HG03575 (cell line): Measurements from ENCODE around the gene STIMATE.

Experiments
- ATAC-seq: cut with Tn5 transposase; IDR thresholded peaks from one replicate; pipeline ENCODE4 v1.9.1; 2021; ENCODE audit not compliant: unreplicated experiment, insufficient number of reproducible peaks, low FRiP score; ENCODE audit errors: extremely low read depth

The STIMATE gene

DNA sequence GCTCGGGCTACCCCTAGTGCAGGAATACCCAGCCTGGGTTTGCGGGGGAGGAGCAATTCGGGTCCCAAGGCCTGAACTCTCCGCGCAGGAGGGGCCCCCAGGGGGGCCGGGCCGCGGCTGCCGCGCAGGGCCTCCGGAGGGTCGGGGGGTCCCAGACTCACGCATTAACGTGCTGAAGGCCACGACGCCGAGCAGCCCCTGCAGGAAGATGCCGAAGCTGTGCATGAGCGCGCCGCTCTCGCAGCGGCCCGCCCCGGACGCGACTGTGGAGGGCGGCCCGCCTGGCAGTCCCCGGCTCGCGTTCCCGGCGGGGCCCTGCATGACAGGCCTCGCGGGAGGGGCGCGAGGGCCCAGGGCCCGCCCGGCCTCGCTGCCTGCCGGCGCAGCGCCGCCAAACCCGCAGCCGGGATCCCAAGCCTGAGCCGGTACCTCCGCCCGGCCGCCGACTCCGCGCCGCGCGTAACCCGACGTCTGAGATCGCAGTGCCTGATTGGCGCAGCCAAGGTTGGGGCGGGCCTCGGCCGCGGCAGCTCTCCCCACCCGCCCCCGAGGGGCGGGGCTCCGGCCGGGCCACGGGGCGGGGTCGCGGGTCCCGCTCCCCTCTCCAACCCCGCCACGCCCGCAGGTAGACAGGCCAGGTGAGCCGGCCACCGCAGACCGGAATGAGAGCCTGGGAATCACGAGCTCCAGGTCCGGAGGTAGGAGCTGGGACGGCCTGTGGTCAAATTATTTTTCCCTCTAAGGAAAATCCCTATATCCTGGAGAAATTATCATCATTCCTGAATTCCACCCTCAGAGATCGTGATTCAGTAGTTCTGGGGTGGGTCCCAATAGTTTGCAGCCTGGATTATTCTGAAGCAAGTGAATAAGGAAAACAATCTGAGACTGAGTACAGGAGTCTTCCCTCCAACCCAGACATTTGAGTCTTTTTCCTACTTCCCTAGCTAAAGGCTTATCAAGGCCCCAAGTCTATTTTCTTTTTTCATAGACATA is at the start of gene STIMATE:
Gene STIMATE (minus strand): TSS at position 419 of the 993 bp plus-strand sequence. CDS start 98 bp downstream, at position 321.
- no peak for ATAC-seq

DNA sequence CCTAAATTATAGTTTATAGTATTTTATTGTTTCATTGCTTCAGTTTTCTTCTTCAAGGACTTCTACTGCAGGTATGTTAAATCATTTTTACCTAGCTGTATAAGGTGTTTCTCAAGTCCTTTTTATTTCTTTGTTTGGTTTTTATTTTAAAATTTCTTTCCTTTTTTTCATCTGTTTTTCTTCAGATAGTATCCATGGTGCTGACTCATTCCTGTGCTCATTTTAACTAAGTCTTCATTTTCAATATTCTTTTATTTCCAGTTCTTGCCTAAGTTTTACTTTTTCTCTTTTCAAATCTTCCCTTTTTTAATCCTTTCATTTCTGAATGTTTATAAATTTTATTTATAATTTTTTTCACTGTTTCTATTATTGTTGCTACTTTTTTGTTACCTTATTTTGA is 42.3 kb upstream of the STIMATE start:
- ATAC-seq, result no peak

DNA sequence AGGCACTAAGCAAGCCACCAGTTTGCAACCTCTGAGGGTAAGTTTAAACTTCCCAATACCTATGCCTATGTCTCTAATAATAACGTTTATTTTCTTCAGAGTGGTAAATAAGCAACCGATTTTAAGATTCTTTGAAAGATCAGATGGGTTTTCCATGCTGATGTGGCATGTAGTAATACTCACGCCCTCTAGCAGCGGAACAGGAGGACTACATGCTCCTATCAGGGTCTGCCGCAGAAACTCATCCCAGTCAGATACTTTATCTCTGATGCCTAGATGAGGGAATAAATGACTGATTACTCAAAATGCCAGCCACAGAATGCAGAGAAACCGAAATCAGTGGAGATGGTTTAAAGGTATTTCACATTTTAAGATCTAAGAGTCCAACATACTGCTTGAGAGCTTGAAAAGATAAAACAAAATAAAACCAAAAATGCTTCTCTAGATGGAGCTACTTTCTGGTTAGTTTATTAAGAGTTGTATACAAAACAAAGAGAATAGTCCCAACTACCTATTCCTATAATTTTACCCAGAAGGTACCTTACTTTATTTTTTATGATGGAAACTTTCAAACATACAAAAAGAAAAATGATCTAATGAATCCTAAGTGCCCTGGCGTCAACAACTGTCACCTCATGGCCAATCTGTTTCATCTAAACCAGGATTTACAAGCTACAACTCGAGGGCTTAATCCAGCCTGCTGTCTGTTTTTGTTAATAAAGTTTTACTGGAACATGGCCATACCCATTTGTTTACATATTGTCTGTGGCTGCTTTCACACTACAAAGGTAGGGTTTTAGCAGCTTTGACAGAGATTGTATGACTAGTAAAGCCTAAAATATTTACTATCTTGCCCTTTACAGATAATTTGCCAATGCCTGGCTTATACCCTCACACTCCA is 37.5 kb upstream of the STIMATE start:
- no peak for ATAC-seq

DNA sequence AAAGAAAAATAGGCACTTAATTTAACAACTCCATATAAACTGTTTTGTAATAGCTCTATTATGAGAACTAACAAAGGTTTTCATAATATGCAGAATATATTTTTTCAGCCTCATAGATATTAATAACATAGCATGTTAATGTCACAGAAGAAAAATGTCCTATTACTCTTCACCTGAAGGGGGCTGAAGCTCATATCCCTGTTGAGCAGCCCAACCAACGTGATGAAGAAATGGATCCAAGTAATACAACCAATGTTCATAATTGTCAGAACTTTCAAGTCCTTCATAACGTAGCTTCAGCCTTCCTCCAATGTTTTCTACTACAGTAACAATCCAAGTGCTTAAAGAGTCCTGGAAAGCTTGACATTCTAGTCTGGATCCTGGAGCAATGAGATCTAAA is 34.5 kb upstream of the STIMATE start:
- no peak for ATAC-seq

DNA sequence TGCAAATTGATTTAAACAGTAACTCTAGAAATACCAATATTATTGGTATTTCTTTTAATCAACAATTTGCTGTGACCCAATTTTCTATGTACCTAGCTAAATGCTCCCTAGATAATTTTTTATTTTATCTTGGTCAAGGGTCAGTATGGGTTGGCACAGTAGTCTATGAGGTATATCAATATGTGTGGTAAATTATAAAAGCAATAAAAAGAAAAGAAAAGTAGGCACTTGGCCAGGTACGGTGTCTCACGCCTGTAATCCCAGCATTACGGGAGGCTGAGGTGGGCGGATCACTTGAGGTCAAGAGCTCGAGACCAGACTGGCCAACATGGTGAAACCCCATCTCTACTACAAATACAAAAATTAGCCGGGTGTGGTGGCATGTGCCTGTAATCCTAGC is 34.0 kb upstream of the STIMATE start:
- ATAC-seq, result no peak

DNA sequence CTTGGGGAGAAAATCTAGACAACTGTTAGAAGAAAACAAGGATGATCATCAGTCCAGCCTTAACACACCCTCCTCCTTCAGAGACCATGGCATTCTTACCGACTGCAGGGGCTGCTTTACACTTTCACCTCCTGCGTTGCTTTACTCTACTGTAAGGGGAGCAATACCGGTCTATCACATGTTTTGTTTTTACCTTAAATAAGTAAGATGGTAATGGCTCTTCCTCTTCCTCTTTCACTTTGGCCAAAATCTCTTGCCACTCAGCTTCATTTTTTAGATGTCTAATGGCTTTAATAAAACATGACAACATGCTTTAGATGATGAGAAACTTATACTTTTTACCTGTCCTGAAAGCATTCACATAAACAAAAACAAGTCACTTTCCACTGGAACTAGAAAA is 33.4 kb upstream of the STIMATE start:
- ATAC-seq, result no peak

DNA sequence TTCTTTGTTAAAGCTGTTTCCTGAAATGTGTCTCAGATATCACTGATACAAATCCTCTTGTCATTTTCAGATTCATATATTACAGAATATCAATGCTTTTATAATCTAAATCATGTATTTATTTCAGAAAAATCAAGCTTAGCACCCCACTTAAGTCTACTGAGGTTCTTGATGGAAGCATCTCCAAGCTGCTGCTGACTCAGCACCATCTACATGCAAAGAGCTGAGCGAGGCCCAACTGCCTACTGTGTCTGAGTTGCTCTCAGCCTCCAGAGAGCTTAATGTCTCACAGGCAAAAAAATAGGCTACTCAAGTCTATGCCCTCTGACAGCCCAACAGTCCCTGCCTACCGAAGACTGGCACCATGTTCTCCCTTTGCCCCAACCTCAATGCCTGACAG is 29.2 kb upstream of the STIMATE start:
- no peak for ATAC-seq

DNA sequence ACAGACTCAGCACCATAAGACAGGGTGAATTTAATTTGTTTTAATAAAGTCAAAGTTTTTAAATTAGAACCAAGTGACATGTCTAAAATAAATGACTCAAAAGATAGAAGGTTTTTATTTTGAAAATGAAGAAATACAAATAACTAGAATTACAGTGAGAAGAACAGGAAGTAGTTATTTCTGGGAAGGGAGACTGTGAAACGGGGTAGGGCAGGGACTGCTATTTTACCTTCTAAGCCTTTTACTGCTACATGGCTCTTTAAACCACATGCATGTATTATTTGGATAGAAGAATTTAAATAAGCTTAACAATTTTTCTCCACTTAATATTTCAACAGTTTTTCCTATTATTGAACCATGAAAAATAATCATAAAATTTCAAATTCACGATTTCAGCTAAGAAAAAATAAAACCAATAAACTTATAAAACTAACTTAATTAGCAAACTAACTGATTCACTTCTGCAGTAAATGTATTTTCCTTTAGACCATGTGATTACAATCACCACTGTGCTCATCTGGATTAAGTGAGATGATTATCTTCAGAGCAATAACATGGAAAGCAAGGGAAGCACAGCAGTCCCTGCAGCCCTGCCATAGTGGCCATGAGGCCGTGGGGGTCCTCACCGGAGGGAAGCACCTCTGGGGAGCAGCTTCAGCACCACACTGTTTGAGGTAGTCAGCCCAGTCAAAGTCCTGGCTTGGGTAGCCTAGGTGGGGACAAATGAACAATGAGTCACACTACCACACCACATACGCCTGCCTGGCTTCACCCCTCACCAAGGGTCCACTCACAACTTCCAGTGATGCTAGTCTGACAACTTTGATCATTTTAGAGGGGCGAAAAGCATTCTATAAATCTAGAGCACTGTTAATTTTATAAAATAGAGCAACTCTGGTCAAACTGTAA is 28.3 kb upstream of the STIMATE start:
- no peak for ATAC-seq

DNA sequence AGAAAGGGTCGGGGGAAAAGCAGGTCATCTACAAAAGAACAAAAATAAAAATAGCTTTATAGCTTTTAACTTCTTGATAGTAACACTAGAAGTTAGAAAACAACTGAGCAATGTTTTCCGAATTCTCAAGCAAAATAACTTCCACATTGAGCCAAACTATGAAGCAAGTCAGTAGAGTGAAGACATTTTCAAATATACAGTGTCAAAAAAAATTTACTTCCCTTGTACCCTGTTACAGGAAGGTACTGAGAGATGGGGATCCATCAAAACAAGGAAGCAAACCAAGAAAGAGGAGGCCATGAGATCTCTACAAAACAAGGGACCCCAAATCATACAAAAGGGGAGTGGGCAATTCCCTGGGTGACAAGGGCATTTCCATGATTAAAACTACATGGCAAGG is 26.6 kb upstream of the STIMATE start:
- no peak for ATAC-seq

DNA sequence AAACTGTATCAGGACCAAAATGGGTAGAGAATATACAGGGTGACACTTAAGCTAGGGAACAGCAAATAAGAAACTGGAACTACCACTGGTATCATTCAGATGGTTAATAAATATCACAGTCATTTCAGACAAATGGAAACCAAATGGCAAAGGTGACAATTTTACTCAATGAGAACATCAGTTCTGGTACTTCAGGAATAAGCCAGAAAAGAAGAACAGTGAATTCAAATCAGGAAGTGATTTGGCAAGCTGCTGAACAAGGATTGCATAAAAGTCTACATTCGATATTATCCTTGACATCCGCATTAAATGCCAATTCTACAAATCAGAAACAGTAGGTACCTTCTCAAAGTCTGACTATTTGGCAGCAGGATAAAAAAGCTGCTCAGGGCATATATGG is 23.5 kb upstream of the STIMATE start:
- no peak for ATAC-seq

DNA sequence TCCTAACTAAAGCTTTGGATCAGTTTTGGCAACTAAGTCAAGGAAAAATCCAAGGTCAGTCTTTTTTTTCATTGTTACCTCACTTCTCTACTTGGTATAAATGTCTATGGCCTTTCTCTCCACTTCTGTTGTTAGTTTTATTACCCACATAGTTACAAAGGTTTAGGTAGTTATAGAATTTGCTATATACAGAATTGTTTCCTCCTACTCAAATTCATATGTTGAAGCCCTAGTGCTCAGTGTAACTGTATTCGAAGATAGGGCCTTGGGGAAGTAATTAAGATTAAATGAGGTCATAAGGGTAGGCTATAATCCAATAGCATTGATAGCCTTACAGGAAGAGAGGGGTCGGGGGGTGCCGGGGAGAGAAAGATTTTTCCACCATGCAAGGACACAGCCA is 19.7 kb upstream of the STIMATE start:
- no peak for ATAC-seq

DNA sequence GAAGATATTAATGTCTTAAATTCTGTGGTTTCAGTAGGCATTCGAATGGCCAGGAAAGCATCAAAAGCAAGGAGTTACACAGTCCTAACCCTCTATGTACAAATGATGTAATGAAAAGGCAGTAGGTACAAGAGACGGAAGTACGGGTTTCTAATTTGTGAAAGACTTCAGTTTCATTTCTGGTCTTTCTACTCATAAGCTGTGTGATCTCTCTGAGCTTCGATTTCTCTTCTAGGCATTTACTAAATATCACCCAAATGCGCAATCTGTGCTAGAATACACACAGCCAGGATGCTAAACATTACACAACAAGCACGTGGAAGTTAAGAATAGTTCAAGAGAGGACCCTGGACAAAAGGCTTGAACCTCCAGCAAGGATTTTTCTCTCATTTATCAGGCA is 17.9 kb upstream of the STIMATE start:
- no peak for ATAC-seq

DNA sequence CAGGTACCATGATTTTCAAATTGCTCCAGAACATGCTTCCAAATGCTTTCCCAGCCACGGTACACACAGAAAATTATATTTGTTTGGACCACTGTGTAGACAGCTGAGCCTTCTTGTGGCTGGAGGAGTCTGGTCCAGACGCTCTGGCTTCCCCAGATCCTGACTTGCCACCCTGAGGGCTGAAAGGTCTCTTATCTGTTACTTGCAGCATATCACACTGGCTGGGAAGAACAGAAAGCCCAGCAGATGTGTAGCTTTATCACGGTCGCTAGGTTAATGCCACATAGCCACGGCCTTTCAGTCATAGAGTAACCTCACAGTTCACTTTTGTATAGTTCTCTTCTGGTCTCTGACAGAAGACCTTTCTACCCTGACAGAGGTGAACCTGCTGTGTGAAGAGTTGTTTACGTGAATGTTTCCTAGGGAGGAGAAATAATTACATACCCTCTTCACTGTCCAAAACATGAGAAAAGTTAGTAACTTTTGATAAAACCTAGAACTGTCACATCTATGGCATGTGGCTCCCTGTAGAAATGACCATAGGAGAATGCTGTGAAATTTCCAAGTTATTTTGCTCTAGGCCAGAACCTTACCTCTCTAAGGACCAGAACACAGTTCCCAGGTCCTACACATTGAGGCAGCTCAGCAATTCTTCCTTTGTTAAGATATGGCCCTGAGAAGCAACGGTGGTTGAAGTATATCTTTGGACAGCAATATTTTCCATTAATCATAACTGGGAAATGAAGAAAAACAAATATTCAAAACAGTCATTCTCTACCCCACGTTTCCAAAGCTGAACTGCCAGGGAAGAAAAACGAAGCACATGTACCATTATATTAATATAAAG is 15.8 kb upstream of the STIMATE start:
- no peak for ATAC-seq

DNA sequence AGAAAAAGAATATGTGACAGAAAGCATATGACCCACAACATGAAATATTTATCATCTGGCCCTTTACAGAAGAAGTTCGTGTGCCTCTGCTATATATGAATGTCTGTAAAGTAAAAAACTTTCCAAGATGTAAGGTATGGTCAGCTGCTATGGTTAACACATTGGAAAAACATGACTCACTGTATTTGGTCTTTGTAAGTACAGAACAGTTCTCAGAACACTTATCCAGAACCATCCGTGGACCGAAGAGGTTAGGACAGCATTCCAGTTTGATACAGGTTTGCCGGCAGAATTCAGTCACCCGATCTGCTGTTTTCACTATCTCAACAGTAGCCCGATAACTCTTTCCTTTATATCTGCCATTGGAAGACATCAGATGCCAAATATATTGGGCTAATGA is 13.5 kb upstream of the STIMATE start:
- no peak for ATAC-seq

DNA sequence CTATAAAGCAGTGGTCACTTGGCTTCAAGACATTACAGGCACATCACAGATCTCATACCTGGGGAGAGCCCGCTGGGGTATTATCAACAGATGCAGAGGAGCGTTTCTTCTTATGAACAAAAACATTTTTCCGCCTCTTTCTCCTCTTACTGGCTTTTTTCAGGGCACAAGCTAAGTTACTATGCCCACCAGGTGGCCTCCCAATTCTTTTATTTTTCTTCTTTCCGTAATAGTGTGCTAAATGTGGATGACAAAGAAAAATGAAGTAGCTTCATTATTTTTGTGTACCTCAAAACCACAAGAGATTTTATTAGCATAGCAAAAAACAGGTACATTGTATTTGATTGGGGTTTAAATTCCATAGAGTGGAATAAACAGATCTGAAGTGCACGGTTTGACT is 10.1 kb upstream of the STIMATE start:
- no peak for ATAC-seq

DNA sequence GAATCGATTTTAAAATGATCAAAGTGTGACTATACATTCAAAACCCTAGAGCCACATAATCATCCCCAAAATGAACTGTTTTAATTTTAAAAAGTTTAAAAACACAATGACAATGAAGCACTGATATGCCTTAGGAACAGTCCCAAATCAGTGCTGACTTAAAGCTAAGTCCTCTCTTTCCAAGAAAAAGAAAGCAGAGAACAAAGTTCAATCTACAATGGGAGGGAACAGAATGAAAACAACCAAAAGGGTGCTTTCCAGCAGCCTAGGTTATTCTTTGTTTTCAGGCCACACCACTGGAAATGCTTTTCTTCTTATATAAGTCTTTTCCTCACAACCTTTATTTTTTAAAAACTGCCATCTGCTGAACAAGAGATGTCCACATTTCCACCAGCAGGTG is 7.2 kb upstream of the STIMATE start:
- no peak for ATAC-seq

DNA sequence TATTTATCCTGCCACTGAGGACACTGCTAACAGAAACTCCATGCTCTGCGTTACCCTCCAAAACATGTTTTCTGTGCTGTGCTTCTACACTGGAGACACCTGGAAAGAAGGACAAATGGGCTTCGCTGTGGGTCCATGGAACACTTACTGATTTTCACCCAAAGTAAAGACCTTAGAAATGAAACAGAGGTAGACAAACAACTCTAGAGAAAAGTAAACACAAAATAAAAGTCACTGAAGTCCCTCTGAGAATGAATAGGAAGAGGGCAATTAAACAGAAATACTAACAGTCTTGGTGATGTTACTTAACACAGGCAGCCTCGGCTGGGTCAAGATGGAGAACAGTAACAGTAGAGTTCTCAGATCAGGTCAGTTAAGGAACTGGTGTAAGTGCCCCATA is 6.7 kb upstream of the STIMATE start:
- no peak for ATAC-seq

DNA sequence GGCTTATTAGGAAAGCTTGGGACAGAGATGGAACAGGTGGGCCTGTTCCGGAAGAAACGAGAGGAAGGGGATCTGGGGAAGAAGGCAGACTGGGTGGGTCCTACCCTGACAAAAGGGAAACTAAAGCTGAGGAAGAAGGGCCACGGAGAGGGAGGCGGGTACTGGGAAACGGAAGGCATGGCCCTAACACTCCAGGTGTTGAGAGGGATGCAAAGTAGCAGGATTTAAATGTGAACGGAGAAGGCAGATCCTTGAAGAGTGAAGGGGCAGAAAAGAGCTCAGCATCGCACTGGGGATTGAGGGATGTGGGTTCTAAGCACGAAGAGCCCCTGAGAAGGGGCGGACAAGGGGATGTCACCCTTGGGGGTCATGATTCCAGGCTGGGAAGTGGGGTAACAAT is 735 bp downstream of the STIMATE start:
- no peak for ATAC-seq
